Neural progenitor cell (in vitro differentiated cells): ENCODE measurements around the gene KCNIP1. TPM values are rescaled to one million over a fixed set of nuclear protein-coding genes. Genes with fewer than 3 reads are reported as not detected.

ENCODE experiments used
- DNase-seq: peaks from one replicate; pipeline ENCODE4 v3.0.0-alpha.2; 2016; ENCODE audit warnings: low spot score
- H2AFZ ChIP-seq: fragments of 200-600 bp; sonication (generic); replicated peaks from 2 replicates; pipeline ENCODE4 v1.6.1; 2016; ENCODE audit warnings: antibody characterized with exemption
- H3F3A ChIP-seq: fragments of 200-600 bp; sonication (generic); 2 replicates; pipeline ENCODE4 v1.6.1; 2016; ENCODE audit warnings: antibody characterized with exemption, low read depth
- H3K27ac ChIP-seq: fragments of 200-600 bp; sonication (generic); 2 replicates; pipeline ENCODE4 v1.5.1; 2016; ENCODE audit warnings: mild to moderate bottlenecking
- H3K27me3 ChIP-seq: fragments of 200-600 bp; sonication (generic); 2 replicates; pipeline ENCODE4 v1.6.1; 2016; ENCODE audit warnings: mild to moderate bottlenecking, moderate library complexity
- H3K36me3 ChIP-seq: fragments of 200-600 bp; sonication (generic); 2 replicates; pipeline ENCODE4 v1.5.1; 2016
- H3K4me1 ChIP-seq: fragments of 200-600 bp; sonication (generic); 2 replicates; pipeline ENCODE4 v1.6.1; 2016; ENCODE audit warnings: mixed run types
- H3K4me2 ChIP-seq: fragments of 200-600 bp; sonication (generic); 2 replicates; pipeline ENCODE4 v1.6.1; 2016
- H3K4me3 ChIP-seq: fragments of 200-600 bp; sonication (generic); 2 replicates; pipeline ENCODE4 v1.5.1; 2016
- H3K79me2 ChIP-seq: fragments of 200-600 bp; sonication (generic); 2 replicates; pipeline ENCODE4 v1.6.1; 2016; ENCODE audit warnings: low read depth
- H3K9ac ChIP-seq: fragments of 200-600 bp; sonication (generic); 2 replicates; pipeline ENCODE4 v1.6.1; 2016
- H3K9me3 ChIP-seq: fragments of 200-600 bp; sonication (generic); 2 replicates; pipeline ENCODE4 v1.5.1; 2016; ENCODE audit warnings: low read depth
- H4K20me1 ChIP-seq: fragments of 200-600 bp; sonication (generic); 2 replicates; pipeline ENCODE4 v1.6.1; 2016; ENCODE audit warnings: low read depth
- H3K27ac Mint-ChIP-seq: 3 replicates; pipeline ENCODE4 v1.8.0; 2021; ENCODE audit warnings: mixed read lengths
- H3K27me3 Mint-ChIP-seq: 2 replicates; pipeline ENCODE4 v1.8.0; 2022; ENCODE audit warnings: low read depth, mild to moderate bottlenecking, inconsistent platforms, moderate library complexity, mixed read lengths; ENCODE audit not compliant: insufficient read depth
- H3K36me3 Mint-ChIP-seq: 3 replicates; pipeline ENCODE4 v1.8.0; 2021; ENCODE audit warnings: mixed read lengths
- H3K4me1 Mint-ChIP-seq: 3 replicates; pipeline ENCODE4 v1.8.0; 2021; ENCODE audit warnings: mixed read lengths
- H3K4me3 Mint-ChIP-seq: 3 replicates; pipeline ENCODE4 v1.8.0; 2021; ENCODE audit warnings: mild to moderate bottlenecking, moderate library complexity, mixed read lengths
- H3K9me3 Mint-ChIP-seq: 3 replicates; pipeline ENCODE4 v1.8.0; 2020; ENCODE audit warnings: mixed read lengths
- CTCF ChIP-seq: fragments of 200-600 bp; sonication (generic); IDR thresholded peaks from 2 replicates; pipeline ENCODE4 v1.5.1; 2017; ENCODE audit warnings: antibody characterized with exemption, mild to moderate bottlenecking
- EZH2 ChIP-seq: fragments of 200-600 bp; sonication (generic); IDR thresholded peaks from 2 replicates; pipeline ENCODE4 v1.6.1; 2017; ENCODE audit warnings: antibody characterized with exemption, mild to moderate bottlenecking, moderate library complexity
- EZH2phosphoT487 ChIP-seq: fragments of 200-600 bp; sonication (generic); IDR thresholded peaks from 2 replicates; pipeline ENCODE4 v1.6.1; 2017; ENCODE audit warnings: antibody characterized with exemption
- total RNA-seq: library from RNA; depleted of rRNA; stranded (reverse); fragments of >200 nt; gene quantifications from 2 replicates; pipeline ENCODE4 v1.2.3, GENCODE V29; 2015; ENCODE audit warnings: low replicate concordance

KCNIP1 gene
- total RNA-seq, 1 donor from 2014 or later: 2.8 TPM

- Mint-ChIP-seq H3K27ac (no peak overlapping the region), H3K4me1 (peaks cover 48% of the 10 kb centered on the region), H3K36me3 (no peaks in the 10 kb centered on the region), H3K27me3 (peaks cover 9% of the 10 kb centered on the region), H3K4me3 (peak overlapping the region; percentile 85), H3K9me3 (no peaks in the 10 kb centered on the region)
- H3K9me3 ChIP-seq: no peaks in the 10 kb centered on the region
- H3K27ac ChIP-seq: no peak overlapping the region
- peak overlapping the region; percentile 96 for H3K4me2 ChIP-seq
- H3K4me3 ChIP-seq: peak overlapping the region; percentile 52
- TF ChIP-seq EZH2phosphoT487 (no peak), EZH2 (no peak), CTCF (peak; percentile 21)
- H3F3A ChIP-seq: peaks cover 19% of the 10 kb centered on the region
- H3K4me1 ChIP-seq: peaks cover 15% of the 10 kb centered on the region
- H4K20me1 ChIP-seq: peaks cover 11% of the 10 kb centered on the region
- H3K27me3 ChIP-seq: no peaks in the 10 kb centered on the region
- DNase-seq: peak; percentile 68
- H3K9ac ChIP-seq: no peak overlapping the region
- H3K79me2 ChIP-seq: no peaks in the 10 kb centered on the region
- H3K36me3 ChIP-seq: no peaks in the 10 kb centered on the region
- peak overlapping the region; percentile 98 for H2AFZ ChIP-seq
Observed at GRCh38 chr5:170632266-170632984, 128.6 kb downstream of the KCNIP1 start.

GRCh38 chr5:170632985-170633234, 129.1 kb downstream of the KCNIP1 start:
- peaks cover 19% of the 10 kb centered on the region for H3F3A ChIP-seq
- H3K9ac ChIP-seq: no peak overlapping the region
- no peaks in the 10 kb centered on the region for H3K36me3 ChIP-seq
- Mint-ChIP-seq H3K4me1 (peaks cover 45% of the 10 kb centered on the region), H3K27me3 (peaks cover 9% of the 10 kb centered on the region), H3K36me3 (no peaks in the 10 kb centered on the region), H3K27ac (peak overlapping the region; percentile 29), H3K9me3 (no peaks in the 10 kb centered on the region), H3K4me3 (peak overlapping the region; percentile 85)
- peaks cover 15% of the 10 kb centered on the region for H3K4me1 ChIP-seq
- H4K20me1 ChIP-seq: peaks cover 11% of the 10 kb centered on the region
- no peaks in the 10 kb centered on the region for H3K27me3 ChIP-seq
- H3K79me2 ChIP-seq: no peaks in the 10 kb centered on the region
- no peaks in the 10 kb centered on the region for H3K9me3 ChIP-seq
- peak overlapping the region; percentile 96 for H3K4me2 ChIP-seq
- peak overlapping the region; percentile 98 for H2AFZ ChIP-seq
- TF ChIP-seq EZH2phosphoT487 (no peak), EZH2 (no peak), CTCF (peak; percentile 97)
- H3K4me3 ChIP-seq: peak overlapping the region; percentile 52
- DNase-seq: peak; percentile 87
- no peak overlapping the region for H3K27ac ChIP-seq

- peaks cover 11% of the 10 kb centered on the region for H4K20me1 ChIP-seq
- H3K27ac ChIP-seq: no peak overlapping the region
- peaks cover 19% of the 10 kb centered on the region for H3F3A ChIP-seq
- H3K27ac Mint-ChIP-seq: peak overlapping the region; percentile 29
- H3K27me3 ChIP-seq: no peaks in the 10 kb centered on the region
- H3K4me2 ChIP-seq: peak overlapping the region; percentile 96
- H3K4me3 ChIP-seq: peak overlapping the region; percentile 52
- H2AFZ ChIP-seq: peak overlapping the region; percentile 98
- H3K9me3 Mint-ChIP-seq: no peaks in the 10 kb centered on the region
- H3K36me3 ChIP-seq: no peaks in the 10 kb centered on the region
- DNase-seq: peak; percentile 75
- no peaks in the 10 kb centered on the region for H3K79me2 ChIP-seq
- H3K9ac ChIP-seq: no peak overlapping the region
- H3K4me3 Mint-ChIP-seq: peak overlapping the region; percentile 85
- H3K36me3 Mint-ChIP-seq: no peaks in the 10 kb centered on the region
- peaks cover 15% of the 10 kb centered on the region for H3K4me1 ChIP-seq
- H3K4me1 Mint-ChIP-seq: peaks cover 40% of the 10 kb centered on the region
- no peaks in the 10 kb centered on the region for H3K9me3 ChIP-seq
- TF ChIP-seq EZH2phosphoT487 (no peak), EZH2 (no peak), CTCF (no peak)
- peaks cover 6% of the 10 kb centered on the region for H3K27me3 Mint-ChIP-seq
Observed at GRCh38 chr5:170633235-170634081, 129.6 kb downstream of the KCNIP1 start.
